H1 (cell line): ENCODE data around the gene U2SURP. TPM values are rescaled to one million over a fixed set of nuclear protein-coding genes. Genes with fewer than 3 reads are reported as not detected.

Experiments
- CTCF ChIA-PET: fragments of 300-600 bp; sonication (Branson Sonifier 250); formaldehyde crosslinking; loops from one replicate; lab custom pipeline; 2021; ENCODE audit not compliant: partially characterized antibody; lab: Charles Lee
- POLR2A ChIA-PET: fragments of 300-600 bp; sonication (Branson Sonifier 250); formaldehyde crosslinking; loops from one replicate; lab custom pipeline; 2021; ENCODE audit warnings: inconsistent platforms; ENCODE audit not compliant: partially characterized antibody; lab: Charles Lee
- DNase-seq, 2 experiments: peaks; one replicate each; pipeline versions ENCODE4 v3.0.0 to v3.0.0-alpha.2; 2010 to 2022; ENCODE audit warnings: low spot score in 2 of 2, low read depth in 1 of 2, mixed read lengths in 1 of 2
- FAIRE-seq: peaks from 2 replicates; lab custom pipeline; 2011; peaks lifted over from hg19 to GRCh38; lab: Jason Lieb, UNC
- H2AFZ ChIP-seq: 2 replicates; pipeline ENCODE4 v1.8.1; 2012; ENCODE audit warnings: low read length, inconsistent platforms
- H2AK5ac ChIP-seq: 2 replicates; pipeline ENCODE4 v1.6.1; 2013; ENCODE audit warnings: low read depth, low read length
- H2BK120ac ChIP-seq: replicated peaks from 2 replicates; pipeline ENCODE3; 2013; ENCODE audit warnings: low read depth, low read length, inconsistent platforms
- H2BK12ac ChIP-seq: 2 replicates; pipeline ENCODE4 v1.6.1; 2013; ENCODE audit warnings: low read depth, low read length
- H2BK15ac ChIP-seq: 2 replicates; pipeline ENCODE4 v1.6.1; 2013; ENCODE audit warnings: low read length
- H2BK20ac ChIP-seq: 2 replicates; pipeline ENCODE4 v1.6.1; 2013; ENCODE audit warnings: low read length
- H2BK5ac ChIP-seq: 2 replicates; pipeline ENCODE4 v1.6.1; 2013; ENCODE audit warnings: low read depth, low read length
- H3K14ac ChIP-seq: 2 replicates; pipeline ENCODE4 v1.6.1; 2013; ENCODE audit warnings: inconsistent platforms; ENCODE audit not compliant: insufficient read length
- H3K18ac ChIP-seq: 2 replicates; pipeline ENCODE4 v1.6.1; 2013; ENCODE audit warnings: low read length; ENCODE audit errors: extremely low read depth
- H3K23ac ChIP-seq: 2 replicates; pipeline ENCODE4 v1.6.1; 2013; ENCODE audit warnings: inconsistent platforms; ENCODE audit not compliant: insufficient read length
- H3K23me2 ChIP-seq: 2 replicates; pipeline ENCODE4 v1.6.1; 2013; ENCODE audit warnings: low read depth, low read length
- H3K27ac ChIP-seq: 2 replicates; pipeline ENCODE4 v1.6.1; 2011; ENCODE audit warnings: low read depth, low read length, inconsistent platforms
- H3K27me3 ChIP-seq, 4 experiments: replicated peaks in 1 of 4; 1 replicate in 1 of 4; 2 replicates in 3 of 4; pipeline versions ENCODE4 v1.6.1 to v1.8.1; 2011 to 2013; ENCODE audit warnings: low read length in 3 of 4, mild to moderate bottlenecking in 3 of 4, inconsistent platforms in 2 of 4, mixed read lengths in 2 of 4, moderate library complexity in 1 of 4; ENCODE audit not compliant: control insufficient read depth in 3 of 4, insufficient read depth in 3 of 4; ENCODE audit errors: extremely low read depth in 1 of 4
- H3K36me3 ChIP-seq, 4 experiments: 2 replicates each; pipeline versions ENCODE4 v1.6.1 to v1.8.1; 2011 to 2013; ENCODE audit warnings: mild to moderate bottlenecking in 4 of 4, low read length in 3 of 4, moderate library complexity in 2 of 4, control low read depth in 1 of 4, inconsistent platforms in 1 of 4; ENCODE audit not compliant: insufficient read depth in 4 of 4, control insufficient read depth in 2 of 4
- H3K4ac ChIP-seq: replicated peaks from 2 replicates; pipeline ENCODE3; 2013; ENCODE audit warnings: low read length, low read depth, mixed read lengths, inconsistent platforms; ENCODE audit not compliant: insufficient read length
- H3K4me1 ChIP-seq, 4 experiments: replicated peaks in 1 of 4; 1 replicate in 1 of 4; 2 replicates in 3 of 4; pipeline versions ENCODE4 v1.6.1 to v1.8.1; 2011 to 2013; ENCODE audit warnings: low read length in 3 of 4, inconsistent platforms in 2 of 4, mixed read lengths in 1 of 4; ENCODE audit not compliant: insufficient read depth in 4 of 4, control insufficient read depth in 3 of 4
- H3K4me2 ChIP-seq, 2 experiments: 2 replicates each; pipeline versions ENCODE4 v1.6.1 to v1.8.1; 2011 to 2013; ENCODE audit warnings: low read depth in 2 of 2, low read length in 2 of 2, control low read depth in 1 of 2, inconsistent platforms in 1 of 2, mild to moderate bottlenecking in 1 of 2; ENCODE audit not compliant: insufficient read depth in 1 of 2
- H3K4me3 ChIP-seq, 4 experiments: fragments of 200-600, 300-600 bp in 1 of 4; sonication (generic), shearing (Covaris generic), sonication (Bioruptor Twin) in 1 of 4; 2 replicates each; pipeline versions ENCODE4 v1.5.1 to v1.8.1; 2011 to 2016; ENCODE audit warnings: low read length in 4 of 4, low read depth in 3 of 4, control low read depth in 2 of 4, inconsistent platforms in 2 of 4, mild to moderate bottlenecking in 2 of 4, mixed read lengths in 1 of 4, moderate library complexity in 1 of 4; ENCODE audit not compliant: insufficient read depth in 2 of 4; ENCODE audit errors: extremely low read depth in 1 of 4
- H3K56ac ChIP-seq: replicated peaks from 2 replicates; pipeline ENCODE3; 2013; ENCODE audit warnings: low read depth, mild to moderate bottlenecking, mixed read lengths, low read length, inconsistent platforms; ENCODE audit not compliant: insufficient read length
- H3K79me1 ChIP-seq: 2 replicates; pipeline ENCODE4 v1.6.1; 2013; ENCODE audit warnings: low read depth, low read length, control low read depth
- H3K79me2 ChIP-seq, 2 experiments: 2 replicates each; pipeline versions ENCODE4 v1.6.1 to v1.8.1; 2012 to 2013; ENCODE audit warnings: low read length in 2 of 2, mild to moderate bottlenecking in 2 of 2, inconsistent platforms in 1 of 2; ENCODE audit not compliant: insufficient read depth in 2 of 2, control insufficient read depth in 1 of 2
- H3K9ac ChIP-seq, 4 experiments: replicated peaks in 1 of 4; 1 replicate in 1 of 4; 2 replicates in 3 of 4; pipeline versions ENCODE4 v1.6.1 to v1.8.1; 2011 to 2013; ENCODE audit warnings: low read depth in 3 of 4, low read length in 3 of 4, control low read depth in 2 of 4, mild to moderate bottlenecking in 2 of 4, moderate library complexity in 2 of 4, inconsistent platforms in 1 of 4; ENCODE audit errors: extremely low read depth in 1 of 4
- H3K9me3 ChIP-seq, 2 experiments: 2 replicates each; pipeline versions ENCODE4 v1.6.1 to v1.8.1; 2012 to 2013; ENCODE audit warnings: mild to moderate bottlenecking in 2 of 2, moderate library complexity in 2 of 2, control low read depth in 1 of 2, inconsistent platforms in 1 of 2, low read depth in 1 of 2, low read length in 1 of 2, mixed read lengths in 1 of 2; ENCODE audit not compliant: insufficient read depth in 2 of 2
- H4K20me1 ChIP-seq, 2 experiments: replicated peaks in 1 of 2; 2 replicates each; pipeline versions ENCODE3 to v1.8.1; 2011 to 2013; ENCODE audit warnings: inconsistent platforms in 2 of 2, low read length in 2 of 2, mild to moderate bottlenecking in 1 of 2; ENCODE audit not compliant: insufficient read depth in 2 of 2, control insufficient read depth in 1 of 2
- H4K5ac ChIP-seq: 2 replicates; pipeline ENCODE4 v1.6.1; 2013; ENCODE audit warnings: low read length, low read depth, mixed read lengths, inconsistent platforms; ENCODE audit not compliant: insufficient read length
- H4K8ac ChIP-seq: 2 replicates; pipeline ENCODE4 v1.8.0; 2013; ENCODE audit warnings: mild to moderate bottlenecking, moderate library complexity, low read length, inconsistent platforms; ENCODE audit not compliant: insufficient read depth; ENCODE audit errors: extremely low read depth
- H4K91ac ChIP-seq: replicated peaks from 2 replicates; pipeline ENCODE3; 2013; ENCODE audit warnings: low read length, mixed read lengths, inconsistent platforms; ENCODE audit not compliant: insufficient read length
- CBX8 ChIP-seq: fragments of 300-800, 300-1000 bp; sonication (generic); IDR thresholded peaks from 2 replicates; pipeline ENCODE4 v1.7.1; 2016; ENCODE audit warnings: low read depth, low read length, borderline replicate concordance
- FOSL1 ChIP-seq: IDR thresholded peaks from 2 replicates; pipeline ENCODE4 v1.6.1; 2011; ENCODE audit warnings: mild to moderate bottlenecking, low read depth, low read length, moderate library complexity; ENCODE audit not compliant: insufficient read depth
- RNF2 ChIP-seq: fragments of 200-900, 300-1000 bp; sonication (generic); IDR thresholded peaks from 2 replicates; pipeline ENCODE4 v1.7.1; 2016; ENCODE audit warnings: borderline replicate concordance, low read depth, mild to moderate bottlenecking, antibody characterized with exemption, low read length; ENCODE audit not compliant: poor library complexity, severe bottlenecking; ENCODE audit errors: missing control alignments
- SIX5 ChIP-seq: IDR thresholded peaks from 2 replicates; pipeline ENCODE4 v1.6.1; 2011; ENCODE audit warnings: mild to moderate bottlenecking, low read depth, low read length
- TCF12 ChIP-seq: IDR thresholded peaks from 2 replicates; pipeline ENCODE4 v1.6.1; 2011; ENCODE audit warnings: low read depth, mild to moderate bottlenecking, low read length
- WGBS, 2 experiments: shearing (Covaris generic) in 1 of 2; methylation state at CpG; one replicate each; pipeline versions ENCODE4 v1.1.6 to v1.1.7; 2013 to 2015; ENCODE audit warnings: low lambda C conversion rate in 2 of 2, mixed read lengths in 2 of 2, inconsistent platforms in 1 of 2, low coverage in 1 of 2, missing lambda C conversion rate in 1 of 2; ENCODE audit not compliant: insufficient replicate concordance in 2 of 2, insufficient coverage in 1 of 2, insufficient read length in 1 of 2; ENCODE audit errors: extremely low coverage in 1 of 2, missing lambda C conversion rate in 1 of 2; 5-methylcytosine and 5-hydroxymethylcytosine counted together
- polyA plus RNA-seq, 7 experiments: library from polyadenylated mRNA; depleted of rRNA in 3 of 7; stranded (reverse) in 5 of 7; unstranded in 2 of 7; fragments of >200 nt in 5 of 7; fragments of 200-250 nt in 2 of 7; gene quantifications; 1 replicate in 5 of 7; 2 replicates in 1 of 7; 4 replicates in 1 of 7; pipeline versions ENCODE4 v1.2.1 to v1.2.3, GENCODE V29; 2011 to 2013; ENCODE audit warnings: missing spikeins in 2 of 7, mixed read lengths in 2 of 7
- total RNA-seq: library from RNA; stranded (reverse); fragmentation: NEBNext Ultra II Directional; extraction: Animal tissue kit (Norgen Biotek cat#: 25700); gene quantifications from 2 replicates; pipeline ENCODE4 v1.2.1, GENCODE V29; 2021

The U2SURP gene
- total and polyA plus RNA-seq, 2 of the 8 experiments (the other 6 are each of a cell fraction or from before 2014, with no cell fraction given), result 22.2 to 167 TPM

DNA sequence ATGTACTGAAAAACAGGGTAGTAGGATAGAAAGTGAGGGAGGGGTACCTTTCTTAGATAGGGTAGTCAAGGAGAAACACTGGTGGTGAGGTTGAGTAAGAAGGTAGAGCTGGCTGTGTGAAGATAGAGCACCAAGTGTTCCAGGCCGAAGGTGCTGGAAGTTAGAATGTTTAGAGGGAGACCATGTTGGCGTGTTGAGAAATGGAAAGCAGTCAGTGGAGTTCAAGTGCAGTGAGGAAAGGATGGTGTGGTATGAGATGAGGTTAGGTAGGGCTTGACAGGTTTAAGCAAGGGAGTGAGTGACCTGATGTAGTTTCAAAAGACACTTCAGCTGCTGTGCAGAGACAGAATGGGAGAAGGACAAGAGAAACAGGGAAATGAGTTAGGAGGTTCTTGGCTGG lies 64.0 kb downstream of the U2SURP start:
- Histone ChIP-seq H3K4me3 (no peak overlapping the region), H3K79me1 (no peaks in the 10 kb centered on the region), H3K27me3 (peaks cover 0 to 1% (median 0%) of the 10 kb centered on the region in 4 experiments; a peak in 1 of 7 replicates), H3K79me2 (no peaks in the 10 kb centered on the region), H3K4me1 (peaks cover 0 to 6% (median 3%) of the 10 kb centered on the region in 4 experiments; a peak in 2 of 7 replicates), H4K8ac (no peak overlapping the region), H3K36me3 (no peaks in the 10 kb centered on the region; a peak in 2 of 8 replicates), H2AK5ac (no peak overlapping the region), H3K23me2 (no peaks in the 10 kb centered on the region; the same call in 1 of the 2 replicates), H3K18ac (no peak overlapping the region), H2BK15ac (no peak overlapping the region), H2AFZ (no peak overlapping the region), H3K9ac (no peak overlapping the region), H4K20me1 (no peaks in the 10 kb centered on the region), H3K23ac (no peak overlapping the region), H3K9me3 (no peaks in the 10 kb centered on the region), H2BK20ac (no peak overlapping the region), H4K5ac (no peak overlapping the region), H2BK120ac (no peak overlapping the region), H3K4ac (no peak overlapping the region), H3K27ac (no peak overlapping the region), H4K91ac (no peak overlapping the region), H2BK5ac (no peak overlapping the region), H3K14ac (no peak overlapping the region), H3K4me2 (no peak overlapping the region), H2BK12ac (no peak overlapping the region), H3K56ac (no peak overlapping the region)
- TF ChIP-seq TCF12 (no peak), FOSL1 (no peak), CBX8 (no peak), RNF2 (no peak), SIX5 (no peak)
- POLR2A ChIA-PET, result interaction anchor here (0.8 to 1.5 kb wide), 4 partner anchors 9 to 64 kb away, joined by 3 to 5 read pairs (median 3); partner anchors contain the start of gene U2SURP
- CTCF ChIA-PET, result interaction anchor here (0.8 to 1.3 kb wide), 3 partner anchors 12 to 609 kb away, joined by 3 to 5 read pairs (median 4); no protein-coding TSS in a partner anchor
- DNase-seq (no peak), FAIRE-seq (no peak)
- 85% methylated on average over 2 of the region's 2 CpGs; no CpG with 5 or more reads in 1 of the 2 experiments for WGBS, 2 experiments
